H9 (cell line): ENCODE results near the gene LRRC41. TPM values are rescaled to one million over a fixed set of nuclear protein-coding genes. Genes with fewer than 3 reads are reported as not detected.

ENCODE experiments used
- DNase-seq: peaks from one replicate; pipeline ENCODE4 v3.0.0-alpha.2; 2017
- H2AFZ ChIP-seq: one replicate; pipeline ENCODE4 v1.6.1; 2013; ENCODE audit warnings: mild to moderate bottlenecking, low read length, control low read depth, moderate library complexity
- H2AK5ac ChIP-seq: 2 replicates; pipeline ENCODE4 v1.6.1; 2013; ENCODE audit warnings: low read length, control low read depth, mixed read lengths; ENCODE audit not compliant: insufficient read length
- H2BK120ac ChIP-seq: one replicate; pipeline ENCODE4 v1.6.1; 2013; ENCODE audit warnings: low read depth, mild to moderate bottlenecking, low read length, control low read depth, inconsistent platforms; ENCODE audit not compliant: poor library complexity, severe bottlenecking
- H2BK12ac ChIP-seq: 2 replicates; pipeline ENCODE4 v1.6.1; 2013; ENCODE audit warnings: low read length, control low read depth, mixed read lengths, low read depth; ENCODE audit not compliant: insufficient read length
- H2BK15ac ChIP-seq: 2 replicates; pipeline ENCODE4 v1.6.1; 2013; ENCODE audit warnings: low read depth, low read length, control low read depth
- H2BK20ac ChIP-seq: one replicate; pipeline ENCODE4 v1.6.1; 2013; ENCODE audit warnings: low read depth, mild to moderate bottlenecking, low read length, control low read depth, inconsistent platforms; ENCODE audit not compliant: poor library complexity, severe bottlenecking
- H2BK5ac ChIP-seq: 2 replicates; pipeline ENCODE4 v1.6.1; 2013; ENCODE audit warnings: low read length, control low read depth, mixed read lengths; ENCODE audit not compliant: insufficient read length
- H3K14ac ChIP-seq: 2 replicates; pipeline ENCODE4 v1.6.1; 2013; ENCODE audit warnings: low read length, control low read depth; ENCODE audit not compliant: insufficient read depth
- H3K18ac ChIP-seq: 2 replicates; pipeline ENCODE4 v1.6.1; 2013; ENCODE audit warnings: low read depth, mild to moderate bottlenecking, mixed read lengths, low read length, control low read depth; ENCODE audit not compliant: insufficient read length
- H3K23ac ChIP-seq: 2 replicates; pipeline ENCODE4 v1.6.1; 2013; ENCODE audit warnings: low read length, control low read depth, mixed read lengths, low read depth; ENCODE audit not compliant: insufficient read length
- H3K23me2 ChIP-seq: 2 replicates; pipeline ENCODE4 v1.6.1; 2013; ENCODE audit warnings: low read depth, mild to moderate bottlenecking, mixed read lengths, low read length, control low read depth; ENCODE audit not compliant: insufficient read length, poor library complexity, severe bottlenecking
- H3K27ac ChIP-seq: 2 replicates; pipeline ENCODE4 v1.5.1; 2013; ENCODE audit warnings: low read length, control low read depth, mixed read lengths, low read depth; ENCODE audit not compliant: insufficient read length
- H3K27me3 ChIP-seq: 2 replicates; pipeline ENCODE4 v1.6.1; 2013; ENCODE audit warnings: low read length, control low read depth, inconsistent platforms; ENCODE audit not compliant: insufficient read depth
- H3K4ac ChIP-seq: 2 replicates; pipeline ENCODE4 v1.6.1; 2013; ENCODE audit warnings: low read depth, mild to moderate bottlenecking, control low read depth, inconsistent platforms, low read length, moderate library complexity
- H3K4me1 ChIP-seq: 2 replicates; pipeline ENCODE4 v1.6.1; 2013; ENCODE audit warnings: low read length, control low read depth, inconsistent platforms; ENCODE audit not compliant: insufficient read depth
- H3K4me2 ChIP-seq: 2 replicates; pipeline ENCODE4 v1.6.1; 2013; ENCODE audit warnings: low read length, control low read depth, mixed read lengths; ENCODE audit not compliant: insufficient read length, insufficient read depth
- H3K56ac ChIP-seq: 2 replicates; pipeline ENCODE4 v1.6.1; 2013; ENCODE audit warnings: low read depth, mild to moderate bottlenecking, mixed read lengths, low read length, control low read depth; ENCODE audit not compliant: insufficient read length
- H3K79me1 ChIP-seq: 2 replicates; pipeline ENCODE4 v1.6.1; 2013; ENCODE audit warnings: low read depth, mild to moderate bottlenecking, moderate library complexity, low read length, control low read depth, inconsistent platforms; ENCODE audit not compliant: insufficient read depth, poor library complexity, severe bottlenecking
- H3K79me2 ChIP-seq: 2 replicates; pipeline ENCODE4 v1.6.1; 2013; ENCODE audit warnings: low read length, control low read depth, inconsistent platforms; ENCODE audit not compliant: insufficient read depth
- H3K9ac ChIP-seq: 2 replicates; pipeline ENCODE4 v1.6.1; 2013; ENCODE audit warnings: low read length, control low read depth, mixed read lengths; ENCODE audit not compliant: insufficient read length; ENCODE audit errors: extremely low read depth
- H3K9me3 ChIP-seq: one replicate; pipeline ENCODE4 v1.6.1; 2013; ENCODE audit warnings: low read depth, low read length, inconsistent platforms; ENCODE audit not compliant: control insufficient read depth
- H3T11ph ChIP-seq: one replicate; pipeline ENCODE4 v1.6.1; 2013; ENCODE audit warnings: mild to moderate bottlenecking, low read length, control low read depth, inconsistent platforms
- H4K20me1 ChIP-seq: one replicate; pipeline ENCODE4 v1.6.1; 2013; ENCODE audit not compliant: control insufficient read depth, insufficient read length, insufficient read depth
- H4K5ac ChIP-seq: 2 replicates; pipeline ENCODE4 v1.6.1; 2013; ENCODE audit warnings: low read depth, mild to moderate bottlenecking, mixed read lengths, low read length, control low read depth; ENCODE audit not compliant: insufficient read length
- H4K8ac ChIP-seq: replicated peaks from 2 replicates; pipeline ENCODE4 v1.6.1; 2013; ENCODE audit warnings: low read length, control low read depth, mixed read lengths, low read depth; ENCODE audit not compliant: insufficient read length
- H4K91ac ChIP-seq: 2 replicates; pipeline ENCODE4 v1.6.1; 2013; ENCODE audit warnings: low read depth, mild to moderate bottlenecking, moderate library complexity, mixed read lengths, low read length, control low read depth; ENCODE audit not compliant: insufficient read length
- H3K27ac Mint-ChIP-seq, 3 experiments: 2 replicates in 2 of 3; 3 replicates in 1 of 3; pipeline ENCODE4 v1.8.0; 2020 to 2021; ENCODE audit warnings: mixed read lengths in 3 of 3, mild to moderate bottlenecking in 1 of 3, moderate library complexity in 1 of 3
- H3K27me3 Mint-ChIP-seq: 2 replicates; pipeline ENCODE4 v1.8.0; 2021; ENCODE audit warnings: low read depth, mild to moderate bottlenecking, moderate library complexity, mixed read lengths
- H3K36me3 Mint-ChIP-seq, 3 experiments: 2 replicates in 2 of 3; 3 replicates in 1 of 3; pipeline ENCODE4 v1.8.0; 2020 to 2021; ENCODE audit warnings: low read depth in 3 of 3, mixed read lengths in 3 of 3; ENCODE audit not compliant: insufficient read depth in 1 of 3
- H3K4me1 Mint-ChIP-seq, 2 experiments: 2 replicates each; pipeline ENCODE4 v1.8.0; 2020; ENCODE audit warnings: mixed read lengths in 2 of 2
- H3K4me3 Mint-ChIP-seq, 2 experiments: 2 replicates in 1 of 2; 3 replicates in 1 of 2; pipeline ENCODE4 v1.8.0; 2020 to 2021; ENCODE audit warnings: mild to moderate bottlenecking in 2 of 2, mixed read lengths in 2 of 2, moderate library complexity in 1 of 2
- H3K9me3 Mint-ChIP-seq, 2 experiments: 2 replicates in 1 of 2; 3 replicates in 1 of 2; pipeline ENCODE4 v1.8.0; 2020; ENCODE audit warnings: mild to moderate bottlenecking in 2 of 2, mixed read lengths in 2 of 2, moderate library complexity in 1 of 2
- CTCF ChIP-seq: fragments of 200-600 bp; sonication (generic); conservative IDR thresholded peaks from 3 replicates; pipeline ENCODE4 v1.8.0; 2021; ENCODE audit warnings: antibody characterized with exemption, mild to moderate bottlenecking
- WGBS: extraction: QIAGEN DNeasy Blood & Tissue Kit; methylation state at CpG from one replicate; pipeline ENCODE4 v1.1.7; 2013; ENCODE audit warnings: missing lambda C conversion rate, low lambda C conversion rate, mixed read lengths; ENCODE audit not compliant: insufficient read length; ENCODE audit errors: extremely low coverage; 5-methylcytosine and 5-hydroxymethylcytosine counted together
- total RNA-seq: library from RNA; stranded (reverse); gene quantifications from 2 replicates; pipeline ENCODE4 v1.2.1, GENCODE V29; 2021

The LRRC41 gene
- total RNA-seq, 1 experiment from 2014 or later, result 62.6 TPM

DNA sequence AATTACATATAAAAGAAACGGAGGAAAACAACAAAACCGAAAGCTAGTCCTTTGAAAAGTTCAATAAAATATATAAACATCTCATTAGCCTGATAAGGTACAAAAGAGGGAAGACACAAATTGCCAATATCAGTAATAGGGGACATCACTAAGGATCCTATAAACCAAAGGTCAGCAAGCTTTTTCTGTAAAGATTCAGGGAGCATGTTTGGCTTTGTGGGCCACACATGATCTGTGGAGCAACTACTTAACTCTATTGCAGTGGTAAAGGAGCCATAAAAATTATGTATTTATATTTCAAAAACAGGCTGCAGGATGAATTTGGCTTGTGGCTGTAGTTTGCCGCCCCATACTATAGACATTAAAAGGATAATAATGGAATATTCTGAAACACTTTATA lies 31.7 kb upstream of the LRRC41 start:
- H3K79me1 ChIP-seq, result no peaks in the 10 kb centered on the region
- H2BK5ac ChIP-seq, result no peak overlapping the region
- no peaks in the 10 kb centered on the region; a peak in 1 of 7 replicates for H3K36me3 Mint-ChIP-seq
- no peak overlapping the region for H3K27ac Mint-ChIP-seq
- H2BK12ac ChIP-seq, result no peak overlapping the region
- H2BK120ac ChIP-seq, result no peak overlapping the region
- H3K27me3 Mint-ChIP-seq, result no peaks in the 10 kb centered on the region
- H2AK5ac ChIP-seq, result no peak overlapping the region
- H3T11ph ChIP-seq, result no peak overlapping the region
- H3K56ac ChIP-seq, result no peak overlapping the region
- no peak overlapping the region for H4K5ac ChIP-seq
- no peaks in the 10 kb centered on the region for H3K79me2 ChIP-seq
- H2BK20ac ChIP-seq, result no peak overlapping the region
- no peaks in the 10 kb centered on the region for H4K20me1 ChIP-seq
- no peak for DNase-seq
- H3K9ac ChIP-seq, result no peak overlapping the region
- no peak overlapping the region for H3K23ac ChIP-seq
- H3K9me3 ChIP-seq, result no peaks in the 10 kb centered on the region
- H3K14ac ChIP-seq, result no peak overlapping the region
- no peaks in the 10 kb centered on the region for H3K9me3 Mint-ChIP-seq
- H3K23me2 ChIP-seq, result no peaks in the 10 kb centered on the region
- WGBS, result no CpG with 5 or more reads among the region's 3 CpGs
- peaks cover 26 to 27% of the 10 kb centered on the region in 2 experiments for H3K4me1 Mint-ChIP-seq
- no peak overlapping the region for H3K4me2 ChIP-seq
- no peak overlapping the region for H3K4me3 Mint-ChIP-seq
- H2AFZ ChIP-seq, result no peak overlapping the region
- no peak overlapping the region for H3K4ac ChIP-seq
- H3K4me1 ChIP-seq, result no peaks in the 10 kb centered on the region; the same call in 1 of the 2 replicates
- H3K27ac ChIP-seq, result no peak overlapping the region
- no peak for TF ChIP-seq CTCF
- no peaks in the 10 kb centered on the region for H3K27me3 ChIP-seq
- no peak overlapping the region for H2BK15ac ChIP-seq
- H3K18ac ChIP-seq, result no peak overlapping the region
- H4K91ac ChIP-seq, result no peak overlapping the region
- H4K8ac ChIP-seq, result no peak overlapping the region
